CD4-positive, alpha-beta T cell treated with Interleukin-4 for 1 hour (primary cell): ENCODE measurements around the gene JAKMIP1.

Experiments
- DNase-seq, 2 donors: peaks; one replicate each; pipeline ENCODE4 v3.0.0-alpha.2; 2020 to 2022

Gene JAKMIP1

GRCh38 chr4:6177587-6178197 is 22.7 kb downstream of the JAKMIP1 start:
- DNase-seq, result peak; percentile 53 to 79

- DNase-seq, result no peak
These were observed 24.9 kb downstream of the JAKMIP1 start for GRCh38 chr4:6175426-6175825.

- no peak for DNase-seq
These were observed 27.5 kb downstream of the JAKMIP1 start for GRCh38 chr4:6172927-6173200.

- DNase-seq, result peak in 1 of 2 donors; percentile 45
These were observed 28.0 kb downstream of the JAKMIP1 start for GRCh38 chr4:6172093-6172926.

- no peak for DNase-seq
These were observed 31.1 kb downstream of the JAKMIP1 start for GRCh38 chr4:6169239-6169638.

- no peak for DNase-seq
These were observed 34.6 kb downstream of the JAKMIP1 start for GRCh38 chr4:6165766-6166165.

GRCh38 chr4:6162885-6163284 is 37.5 kb downstream of the JAKMIP1 start:
- no peak for DNase-seq

- no peak for DNase-seq
These were observed 38.4 kb downstream of the JAKMIP1 start for GRCh38 chr4:6161921-6162464.

- no peak for DNase-seq
These were observed 39.8 kb downstream of the JAKMIP1 start for GRCh38 chr4:6160536-6160935.

- DNase-seq, result no peak
These were observed 42.4 kb downstream of the JAKMIP1 start for GRCh38 chr4:6157926-6158325.

GRCh38 chr4:6155996-6156750 is 44.2 kb downstream of the JAKMIP1 start:
- no peak for DNase-seq

- no peak for DNase-seq
These were observed 45.5 kb downstream of the JAKMIP1 start for GRCh38 chr4:6154875-6155274.

GRCh38 chr4:6153874-6154273 is 46.5 kb downstream of the JAKMIP1 start:
- DNase-seq, result no peak

GRCh38 chr4:6152869-6153705 is 47.3 kb downstream of the JAKMIP1 start:
- DNase-seq, result peak in 1 of 2 donors; percentile 38

- no peak for DNase-seq
These were observed 50.2 kb downstream of the JAKMIP1 start for GRCh38 chr4:6150046-6150735.

GRCh38 chr4:6148506-6149205 is 51.7 kb downstream of the JAKMIP1 start:
- DNase-seq, result no peak

- DNase-seq, result no peak
These were observed 52.9 kb downstream of the JAKMIP1 start for GRCh38 chr4:6147441-6147840.

GRCh38 chr4:6143603-6144181 is 56.7 kb downstream of the JAKMIP1 start:
- no peak for DNase-seq

- no peak for DNase-seq
These were observed 57.3 kb downstream of the JAKMIP1 start for GRCh38 chr4:6142935-6143602.

- DNase-seq, result no peak
These were observed 57.8 kb downstream of the JAKMIP1 start for GRCh38 chr4:6142511-6142910.
